ENCODE measurements around the gene SRSF5. TPM values are rescaled to one million over a fixed set of nuclear protein-coding genes. Genes with fewer than 3 reads are reported as not detected.

Gene SRSF5
- total RNA-seq, 2 experiments from 2014 or later, result 1,437 to 1,479 TPM

GRCh38 chr14:69780092-69780491 lies 13.2 kb downstream of the SRSF5 start:
- Histone ChIP-seq H3K9me3 (ENCODE audit: control insufficient read depth in 1 of 2, insufficient read depth in 1 of 2, low read length in 2 of 2) (no peaks in the 10 kb centered on the region), H3K27ac (ENCODE audit: low read depth in 1 of 2, low read length in 2 of 2) (no peak overlapping the region), H3K36me3 (ENCODE audit: insufficient read depth, low read length) (peaks cover 54% of the 10 kb centered on the region), H3K27me3 (ENCODE audit: control insufficient read depth in 1 of 2, insufficient read depth in 2 of 2, low read length in 2 of 2) (no peaks in the 10 kb centered on the region), H3K4me3 (ENCODE audit: low read length) (no peak overlapping the region), H3K4me1 (ENCODE audit: insufficient read depth, low read length) (peaks cover 4% of the 10 kb centered on the region)
- Mint-ChIP-seq H3K27me3 (no peaks in the 10 kb centered on the region), H3K27ac (no peak overlapping the region), H3K4me1 (ENCODE audit: low read depth) (peaks cover 59% of the 10 kb centered on the region), H3K36me3 (ENCODE audit: low read depth) (peaks cover 61% of the 10 kb centered on the region), H3K9me3 (no peaks in the 10 kb centered on the region), H3K4me3 (no peak overlapping the region)
- no peak for ATAC-seq (ENCODE audit: poor library complexity)
- DNase-seq, result no peak
- no peak for TF ChIP-seq CTCF (IDR thresholded peaks at IDR 0.05)
- ChIA-PET CTCF (no interaction called here), POLR2A (interaction anchor here (0.6 to 6.6 kb wide), 2 partner anchors 13 to 169 kb away, joined by 3 to 62 read pairs; partner anchors contain the start of genes SRSF5 and SUSD6)
- intact Hi-C loops (cut with DNase I, micrococcal nuclease), result no loop called here

GRCh38 chr14:69780952-69781351 lies 14.0 kb downstream of the SRSF5 start:
- no peaks in the 10 kb centered on the region for H3K27me3 Mint-ChIP-seq
- ATAC-seq (ENCODE audit: poor library complexity), result no peak
- CTCF ChIA-PET, result no interaction called here
- no peaks in the 10 kb centered on the region for H3K9me3 Mint-ChIP-seq
- Histone ChIP-seq H3K27ac (ENCODE audit: low read depth in 1 of 2, low read length in 2 of 2) (no peak overlapping the region), H3K36me3 (ENCODE audit: insufficient read depth, low read length) (peaks cover 48% of the 10 kb centered on the region), H3K27me3 (ENCODE audit: control insufficient read depth in 1 of 2, insufficient read depth in 2 of 2, low read length in 2 of 2) (no peaks in the 10 kb centered on the region), H3K9me3 (ENCODE audit: control insufficient read depth in 1 of 2, insufficient read depth in 1 of 2, low read length in 2 of 2) (no peaks in the 10 kb centered on the region), H3K4me1 (ENCODE audit: insufficient read depth, low read length) (peaks cover 3% of the 10 kb centered on the region), H3K4me3 (ENCODE audit: low read length) (no peak overlapping the region)
- TF ChIP-seq CTCF (IDR thresholded peaks at IDR 0.05), result no peak
- intact Hi-C loops (cut with DNase I, micrococcal nuclease), result no loop called here
- POLR2A ChIA-PET, result no interaction called here
- no peak overlapping the region for H3K4me3 Mint-ChIP-seq
- no peak overlapping the region for H3K27ac Mint-ChIP-seq
- DNase-seq, result no peak
- H3K36me3 Mint-ChIP-seq (ENCODE audit: low read depth), result peaks cover 58% of the 10 kb centered on the region
- H3K4me1 Mint-ChIP-seq (ENCODE audit: low read depth), result peaks cover 50% of the 10 kb centered on the region

GRCh38 chr14:69784942-69785341 lies 18.0 kb downstream of the SRSF5 start:
- peaks cover 17% of the 10 kb centered on the region for H3K4me1 Mint-ChIP-seq (ENCODE audit: low read depth)
- no peak overlapping the region for H3K4me3 Mint-ChIP-seq
- H3K27ac Mint-ChIP-seq, result no peak overlapping the region
- H3K9me3 Mint-ChIP-seq, result no peaks in the 10 kb centered on the region
- no peaks in the 10 kb centered on the region for H3K27me3 Mint-ChIP-seq
- Histone ChIP-seq H3K4me3 (ENCODE audit: low read length) (no peak overlapping the region), H3K9me3 (ENCODE audit: control insufficient read depth in 1 of 2, insufficient read depth in 1 of 2, low read length in 2 of 2) (no peaks in the 10 kb centered on the region), H3K27ac (ENCODE audit: low read depth in 1 of 2, low read length in 2 of 2) (no peak overlapping the region), H3K36me3 (ENCODE audit: insufficient read depth, low read length) (peaks cover 18% of the 10 kb centered on the region), H3K4me1 (ENCODE audit: insufficient read depth, low read length) (no peaks in the 10 kb centered on the region), H3K27me3 (ENCODE audit: control insufficient read depth in 1 of 2, insufficient read depth in 2 of 2, low read length in 2 of 2) (no peaks in the 10 kb centered on the region)
- ATAC-seq (ENCODE audit: poor library complexity), result no peak
- intact Hi-C loops (cut with DNase I, micrococcal nuclease), result no loop called here
- H3K36me3 Mint-ChIP-seq (ENCODE audit: low read depth), result peaks cover 29% of the 10 kb centered on the region
- no peak for DNase-seq
- ChIA-PET CTCF (no interaction called here), POLR2A (interaction anchor here (2.0 kb wide), 1 partner anchor 18 kb away, joined by 8 read pairs; the partner anchor contains the start of gene SRSF5)
- no peak for TF ChIP-seq CTCF (IDR thresholded peaks at IDR 0.05)
